Spleen (tissue), 7 donors: Measurements from ENCODE around the gene PRRG2.

Experiments used
- CTCF ChIP-seq, 11 experiments: fragments of 200-600 bp in 7 of 11; fragments of 450-650 bp in 4 of 11; sonication (generic) in 4 of 11; IDR thresholded peaks in 8 of 11; conservative IDR thresholded peaks in 3 of 11; 1 replicate in 7 of 11; 2 replicates in 4 of 11; pipeline versions ENCODE4 v1.4.0 to v1.8.0; 2016 to 2021; ENCODE audit warnings: antibody characterized with exemption in 11 of 11, inconsistent platforms in 4 of 11, mild to moderate bottlenecking in 1 of 11
- POLR2A ChIP-seq, 3 donors: fragments of 450-650 bp; IDR thresholded peaks; one replicate each; pipeline ENCODE4 v1.5.1; 2017; ENCODE audit warnings: antibody characterized with exemption in 3 of 3, mild to moderate bottlenecking in 1 of 3
- POLR2AphosphoS5 ChIP-seq, 3 donors: sonication (generic); formaldehyde crosslinking; IDR thresholded peaks; one replicate each; pipeline ENCODE4 v1.5.1; 2017; ENCODE audit warnings: antibody characterized with exemption in 3 of 3
- donor health status: DM: no; HTN: no; CAD: no; lungs with moderate emphysema.
- donor health status: DM: no; HTN: no; CAD: no.
- donor health status: DM: no; HTN: no; CAD: no.

DNA sequence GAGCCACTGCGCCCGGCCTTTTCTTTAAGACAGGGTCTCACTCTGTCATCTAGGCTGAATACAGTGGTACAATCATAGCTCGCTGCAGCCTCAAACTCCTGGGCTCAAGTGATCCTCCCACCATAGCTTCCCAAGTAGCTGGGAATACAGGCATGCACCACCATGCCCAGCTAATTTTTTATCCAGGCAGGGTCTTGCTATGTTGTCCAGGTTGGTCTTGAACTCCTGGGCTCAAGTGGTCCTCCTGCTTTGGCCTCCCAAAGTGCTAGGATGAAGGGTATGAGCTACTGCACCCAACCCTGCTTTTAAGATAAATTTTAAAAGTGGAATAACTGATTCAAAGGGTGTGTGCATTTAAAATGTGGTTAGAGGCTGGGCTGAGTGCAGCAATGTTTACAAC lies 14.8 kb upstream of the PRRG2 start:
- no peak for TF ChIP-seq POLR2A (IDR thresholded peaks at IDR 0.05)
- TF ChIP-seq CTCF (IDR thresholded peaks at IDR 0.05 in 8 of 11, conservative IDR thresholded peaks at IDR 0.05 in 3 of 11) = no peak
- TF ChIP-seq POLR2AphosphoS5 (IDR thresholded peaks at IDR 0.05) = no peak
